ENCODE data around the gene CDKN1A. TPM values are rescaled to one million over a fixed set of nuclear protein-coding genes. Genes with fewer than 3 reads are reported as not detected.

CDKN1A gene
- total RNA-seq, 4 donors from 2014 or later: 47.3 to 613 (median 93.3) TPM

GRCh38 chr6:36676141-36677058, 2.1 kb upstream of the CDKN1A start:
- intact Hi-C loops (cut with DNase I): loop anchor here (2.0 kb wide), 1 partner anchor 54 kb away; no protein-coding TSS in a partner anchor
- H3K36me3 ChIP-seq: no peaks in the 10 kb centered on the region
- no peak for TF ChIP-seq EP300 (IDR thresholded peaks at IDR 0.05)
- TF ChIP-seq POLR2A (IDR thresholded peaks at IDR 0.05; ENCODE audit: low read depth): no peak
- TF ChIP-seq, protein P1, sequence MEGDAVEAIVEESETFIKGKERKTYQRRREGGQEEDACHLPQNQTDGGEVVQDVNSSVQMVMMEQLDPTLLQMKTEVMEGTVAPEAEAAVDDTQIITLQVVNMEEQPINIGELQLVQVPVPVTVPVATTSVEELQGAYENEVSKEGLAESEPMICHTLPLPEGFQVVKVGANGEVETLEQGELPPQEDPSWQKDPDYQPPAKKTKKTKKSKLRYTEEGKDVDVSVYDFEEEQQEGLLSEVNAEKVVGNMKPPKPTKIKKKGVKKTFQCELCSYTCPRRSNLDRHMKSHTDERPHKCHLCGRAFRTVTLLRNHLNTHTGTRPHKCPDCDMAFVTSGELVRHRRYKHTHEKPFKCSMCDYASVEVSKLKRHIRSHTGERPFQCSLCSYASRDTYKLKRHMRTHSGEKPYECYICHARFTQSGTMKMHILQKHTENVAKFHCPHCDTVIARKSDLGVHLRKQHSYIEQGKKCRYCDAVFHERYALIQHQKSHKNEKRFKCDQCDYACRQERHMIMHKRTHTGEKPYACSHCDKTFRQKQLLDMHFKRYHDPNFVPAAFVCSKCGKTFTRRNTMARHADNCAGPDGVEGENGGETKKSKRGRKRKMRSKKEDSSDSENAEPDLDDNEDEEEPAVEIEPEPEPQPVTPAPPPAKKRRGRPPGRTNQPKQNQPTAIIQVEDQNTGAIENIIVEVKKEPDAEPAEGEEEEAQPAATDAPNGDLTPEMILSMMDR (IDR thresholded peaks at IDR 0.05): no peak
- TF ChIP-seq POLR2AphosphoS5 (IDR thresholded peaks at IDR 0.05): no peak
- H3K9me3 ChIP-seq: no peaks in the 10 kb centered on the region
- peaks cover 13 to 40% (median 36%) of the 10 kb centered on the region in 4 donors for H3K4me1 ChIP-seq
- peak overlapping the region; percentile 95 to 99 (median 98) for H3K27ac ChIP-seq (replicated peaks in 1 of 4)
- H3K4me3 ChIP-seq: peak overlapping the region in 3 of 4 donors; percentile 15 to 87 (median 85)
- 54% methylated on average over 3 of the region's 4 CpGs for WGBS
- no peak for DNase-seq (ENCODE audit: extremely low spot score)
- peaks cover 0 to 3% (median 0%) of the 10 kb centered on the region in 4 donors for H3K27me3 ChIP-seq

DNA sequence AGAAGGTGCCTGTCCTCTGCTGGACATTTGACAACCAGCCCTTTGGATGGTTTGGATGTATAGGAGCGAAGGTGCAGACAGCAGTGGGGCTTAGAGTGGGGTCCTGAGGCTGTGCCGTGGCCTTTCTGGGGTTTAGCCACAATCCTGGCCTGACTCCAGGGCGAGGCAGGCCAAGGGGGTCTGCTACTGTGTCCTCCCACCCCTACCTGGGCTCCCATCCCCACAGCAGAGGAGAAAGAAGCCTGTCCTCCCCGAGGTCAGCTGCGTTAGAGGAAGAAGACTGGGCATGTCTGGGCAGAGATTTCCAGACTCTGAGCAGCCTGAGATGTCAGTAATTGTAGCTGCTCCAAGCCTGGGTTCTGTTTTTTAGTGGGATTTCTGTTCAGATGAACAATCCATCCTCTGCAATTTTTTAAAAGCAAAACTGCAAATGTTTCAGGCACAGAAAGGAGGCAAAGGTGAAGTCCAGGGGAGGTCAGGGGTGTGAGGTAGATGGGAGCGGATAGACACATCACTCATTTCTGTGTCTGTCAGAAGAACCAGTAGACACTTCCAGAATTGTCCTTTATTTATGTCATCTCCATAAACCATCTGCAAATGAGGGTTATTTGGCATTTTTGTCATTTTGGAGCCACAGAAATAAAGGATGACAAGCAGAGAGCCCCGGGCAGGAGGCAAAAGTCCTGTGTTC, 1.3 kb upstream of the CDKN1A start:
- H3K27me3 ChIP-seq: peaks cover 0 to 3% (median 0%) of the 10 kb centered on the region in 4 donors
- DNase-seq (ENCODE audit: extremely low spot score): no peak
- peak overlapping the region; percentile 14 to 87 (median 50) for H3K4me3 ChIP-seq
- H3K9me3 ChIP-seq: no peaks in the 10 kb centered on the region
- peaks cover 20 to 48% (median 44%) of the 10 kb centered on the region in 4 donors for H3K4me1 ChIP-seq
- no peaks in the 10 kb centered on the region for H3K36me3 ChIP-seq
- intact Hi-C loops (cut with DNase I): loop anchor here (2.0 kb wide), 1 partner anchor 54 kb away; no protein-coding TSS in a partner anchor
- 53% methylated on average over 7 of the region's 7 CpGs for WGBS
- H3K27ac ChIP-seq (replicated peaks in 1 of 4): peak overlapping the region; percentile 95 to 99 (median 98)
- TF ChIP-seq EP300 (IDR thresholded peaks at IDR 0.05): no peak
- no peak for TF ChIP-seq POLR2AphosphoS5 (IDR thresholded peaks at IDR 0.05)
- no peak for TF ChIP-seq POLR2A (IDR thresholded peaks at IDR 0.05; ENCODE audit: low read depth)
- TF ChIP-seq, protein P1 (IDR thresholded peaks at IDR 0.05): no peak

DNA sequence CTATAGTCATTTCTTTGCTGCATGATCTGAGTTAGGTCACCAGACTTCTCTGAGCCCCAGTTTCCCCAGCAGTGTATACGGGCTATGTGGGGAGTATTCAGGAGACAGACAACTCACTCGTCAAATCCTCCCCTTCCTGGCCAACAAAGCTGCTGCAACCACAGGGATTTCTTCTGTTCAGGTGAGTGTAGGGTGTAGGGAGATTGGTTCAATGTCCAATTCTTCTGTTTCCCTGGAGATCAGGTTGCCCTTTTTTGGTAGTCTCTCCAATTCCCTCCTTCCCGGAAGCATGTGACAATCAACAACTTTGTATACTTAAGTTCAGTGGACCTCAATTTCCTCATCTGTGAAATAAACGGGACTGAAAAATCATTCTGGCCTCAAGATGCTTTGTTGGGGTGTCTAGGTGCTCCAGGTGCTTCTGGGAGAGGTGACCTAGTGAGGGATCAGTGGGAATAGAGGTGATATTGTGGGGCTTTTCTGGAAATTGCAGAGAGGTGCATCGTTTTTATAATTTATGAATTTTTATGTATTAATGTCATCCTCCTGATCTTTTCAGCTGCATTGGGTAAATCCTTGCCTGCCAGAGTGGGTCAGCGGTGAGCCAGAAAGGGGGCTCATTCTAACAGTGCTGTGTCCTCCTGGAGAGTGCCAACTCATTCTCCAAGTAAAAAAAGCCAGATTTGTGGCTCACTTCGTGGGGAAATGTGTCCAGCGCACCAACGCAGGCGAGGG, 594 bp upstream of the CDKN1A start:
- TF ChIP-seq, protein P1 (IDR thresholded peaks at IDR 0.05): no peak
- no peak for TF ChIP-seq EP300 (IDR thresholded peaks at IDR 0.05)
- TF ChIP-seq POLR2AphosphoS5 (IDR thresholded peaks at IDR 0.05): no peak
- no peak for TF ChIP-seq POLR2A (IDR thresholded peaks at IDR 0.05; ENCODE audit: low read depth)
- peak overlapping the region; percentile 95 to 99 (median 98) for H3K27ac ChIP-seq (replicated peaks in 1 of 4)
- H3K4me1 ChIP-seq: peaks cover 27 to 55% (median 51%) of the 10 kb centered on the region in 4 donors
- peak overlapping the region; percentile 85 to 94 (median 90) for H3K4me3 ChIP-seq
- no peaks in the 10 kb centered on the region for H3K9me3 ChIP-seq
- WGBS: 26% methylated on average over 10 of the region's 10 CpGs
- intact Hi-C loops (cut with DNase I): loop anchor here (2.0 kb wide), 1 partner anchor 55 kb away; no protein-coding TSS in a partner anchor
- H3K27me3 ChIP-seq: peaks cover 0 to 3% (median 0%) of the 10 kb centered on the region in 4 donors
- DNase-seq (ENCODE audit: extremely low spot score): no peak
- H3K36me3 ChIP-seq: peaks cover 0 to 6% (median 5%) of the 10 kb centered on the region in 4 donors
